ENCODE measurements around the gene CLCN7. TPM values are rescaled to one million over a fixed set of nuclear protein-coding genes. Genes with fewer than 3 reads are reported as not detected.

The CLCN7 gene
- total and polyA plus RNA-seq, 2 of the 4 experiments (the other 2 are of a cell fraction): 10.8 to 45.2 TPM

- Histone ChIP-seq H2BK5ac (ENCODE audit: low read depth, low read length, poor library complexity, severe bottlenecking) (no peak overlapping the region), H3K23ac (ENCODE audit: low read depth, low read length) (no peak overlapping the region), H2BK15ac (ENCODE audit: low read depth, low read length) (no peak overlapping the region), H3K18ac (ENCODE audit: low read depth, low read length) (no peak overlapping the region), H3K79me1 (ENCODE audit: low read depth in 1 of 2, low read length in 2 of 2) (peaks cover 0 to 11% of the 10 kb centered on the region in 2 experiments; a peak in 2 of 4 replicates), H3K4me3 (ENCODE audit: insufficient read depth, low read depth, low read length) (no peak overlapping the region), H3K4me1 (ENCODE audit: control insufficient read depth, insufficient read depth, low read length) (no peaks in the 10 kb centered on the region), H3K27me3 (ENCODE audit: control insufficient read depth, insufficient read depth, low read length) (no peaks in the 10 kb centered on the region), H4K5ac (ENCODE audit: low read depth, low read length) (no peak overlapping the region), H3K27ac (ENCODE audit: insufficient read depth, low read length) (no peak overlapping the region), H3K9me3 (ENCODE audit: control insufficient read depth, insufficient read depth, low read length) (no peaks in the 10 kb centered on the region), H2BK120ac (ENCODE audit: low read depth, low read length) (no peak overlapping the region), H3K9ac (ENCODE audit: low read depth, low read length) (no peak overlapping the region), H3K9me1 (ENCODE audit: insufficient read depth, low read length) (no peaks in the 10 kb centered on the region), H2BK20ac (ENCODE audit: low read depth, low read length) (no peak overlapping the region), H2AK5ac (ENCODE audit: low read depth, low read length) (no peak overlapping the region), H3K56ac (ENCODE audit: extremely low read depth, insufficient read depth, low read length) (no peak overlapping the region), H3K4me2 (ENCODE audit: low read depth, low read length) (no peak overlapping the region), H2AFZ (replicated peaks; ENCODE audit: low read length, poor library complexity) (no peak overlapping the region), H2AK9ac (replicated peaks; ENCODE audit: low read depth, low read length, poor library complexity) (no peak overlapping the region), H4K91ac (ENCODE audit: insufficient read depth, low read depth, low read length) (no peak overlapping the region), H3K36me3 (ENCODE audit: control insufficient read depth, insufficient read depth, low read length) (peaks cover 40% of the 10 kb centered on the region), H3K4ac (ENCODE audit: low read depth, low read length) (no peak overlapping the region), H3K14ac (replicated peaks; ENCODE audit: low read depth, low read length) (no peak overlapping the region), H4K8ac (ENCODE audit: low read depth in 2 of 2, low read length in 2 of 2) (no peak overlapping the region), H4K20me1 (ENCODE audit: insufficient read depth, low read length) (peaks cover 6% of the 10 kb centered on the region; the same call in 1 of the 2 replicates)
- BruUV-seq (replicated peaks): no TSS peak
- dilution Hi-C loops (cut with HindIII; ENCODE audit: low sequenced_read_pairs, unreplicated experiment): no loop called here
- ChIA-PET POLR2A (ENCODE audit: unreplicated experiment) (no interaction called here), CTCF (no interaction called here)
- 87% methylated on average over 7 of the region's 24 CpGs; no CpG with 5 or more reads in 1 of the 2 experiments for WGBS, 2 experiments (ENCODE audit: extremely low coverage in 2 of 2, insufficient read length in 1 of 2)
- in situ Hi-C loops (cut with MboI; ENCODE audit: low sequenced_read_pairs): no loop called here
- DNase-seq (no peak), ATAC-seq (ENCODE audit: low read depth) (no peak)
- TF ChIP-seq FOS (IDR thresholded peaks at IDR 0.05; ENCODE audit: low read depth, low read length) (no peak), ELK1 (IDR thresholded peaks at IDR 0.05; ENCODE audit: borderline replicate concordance, low read depth, low read length) (no peak), RAD21 (IDR thresholded peaks at IDR 0.05; ENCODE audit: low read length) (no peak), POLR2A (IDR thresholded peaks at IDR 0.05; ENCODE audit: low read depth, low read length) (no peak), CEBPB (IDR thresholded peaks at IDR 0.05; ENCODE audit: low read depth, low read length) (no peak), BHLHE40 (IDR thresholded peaks at IDR 0.05; ENCODE audit: low read depth, low read length) (no peak), MXI1 (IDR thresholded peaks at IDR 0.05; ENCODE audit: borderline replicate concordance, low read depth, low read length) (no peak), USF2 (IDR thresholded peaks at IDR 0.05; ENCODE audit: low read depth, low read length) (no peak), CHD1 (IDR thresholded peaks at IDR 0.05; ENCODE audit: low read depth, low read length) (no peak), NFE2L2 (IDR thresholded peaks at IDR 0.05; ENCODE audit: low read depth, low read length) (no peak), RCOR1 (IDR thresholded peaks at IDR 0.05; ENCODE audit: insufficient replicate concordance, low read length) (no peak), SMC3 (IDR thresholded peaks at IDR 0.05; ENCODE audit: low read depth, low read length) (no peak), MAFK (IDR thresholded peaks at IDR 0.05; ENCODE audit: low read depth, low read length) (no peak), RFX5 (IDR thresholded peaks at IDR 0.05; ENCODE audit: low read depth, low read length) (no peak), MAZ (IDR thresholded peaks at IDR 0.05; ENCODE audit: borderline replicate concordance, low read depth, low read length) (no peak)
- TF ChIP-seq, protein P1, sequence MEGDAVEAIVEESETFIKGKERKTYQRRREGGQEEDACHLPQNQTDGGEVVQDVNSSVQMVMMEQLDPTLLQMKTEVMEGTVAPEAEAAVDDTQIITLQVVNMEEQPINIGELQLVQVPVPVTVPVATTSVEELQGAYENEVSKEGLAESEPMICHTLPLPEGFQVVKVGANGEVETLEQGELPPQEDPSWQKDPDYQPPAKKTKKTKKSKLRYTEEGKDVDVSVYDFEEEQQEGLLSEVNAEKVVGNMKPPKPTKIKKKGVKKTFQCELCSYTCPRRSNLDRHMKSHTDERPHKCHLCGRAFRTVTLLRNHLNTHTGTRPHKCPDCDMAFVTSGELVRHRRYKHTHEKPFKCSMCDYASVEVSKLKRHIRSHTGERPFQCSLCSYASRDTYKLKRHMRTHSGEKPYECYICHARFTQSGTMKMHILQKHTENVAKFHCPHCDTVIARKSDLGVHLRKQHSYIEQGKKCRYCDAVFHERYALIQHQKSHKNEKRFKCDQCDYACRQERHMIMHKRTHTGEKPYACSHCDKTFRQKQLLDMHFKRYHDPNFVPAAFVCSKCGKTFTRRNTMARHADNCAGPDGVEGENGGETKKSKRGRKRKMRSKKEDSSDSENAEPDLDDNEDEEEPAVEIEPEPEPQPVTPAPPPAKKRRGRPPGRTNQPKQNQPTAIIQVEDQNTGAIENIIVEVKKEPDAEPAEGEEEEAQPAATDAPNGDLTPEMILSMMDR (conservative IDR thresholded peaks at IDR 0.05; ENCODE audit: low read depth, low read length): no peak
- intact Hi-C loops (cut with micrococcal nuclease): no loop called here
These were observed 13.7 kb downstream of the CLCN7 start for GRCh38 chr16:1461146-1461545.

All from IMR-90 (cell line).